ENCODE data around the gene NOXA1.

NOXA1 gene

DNA sequence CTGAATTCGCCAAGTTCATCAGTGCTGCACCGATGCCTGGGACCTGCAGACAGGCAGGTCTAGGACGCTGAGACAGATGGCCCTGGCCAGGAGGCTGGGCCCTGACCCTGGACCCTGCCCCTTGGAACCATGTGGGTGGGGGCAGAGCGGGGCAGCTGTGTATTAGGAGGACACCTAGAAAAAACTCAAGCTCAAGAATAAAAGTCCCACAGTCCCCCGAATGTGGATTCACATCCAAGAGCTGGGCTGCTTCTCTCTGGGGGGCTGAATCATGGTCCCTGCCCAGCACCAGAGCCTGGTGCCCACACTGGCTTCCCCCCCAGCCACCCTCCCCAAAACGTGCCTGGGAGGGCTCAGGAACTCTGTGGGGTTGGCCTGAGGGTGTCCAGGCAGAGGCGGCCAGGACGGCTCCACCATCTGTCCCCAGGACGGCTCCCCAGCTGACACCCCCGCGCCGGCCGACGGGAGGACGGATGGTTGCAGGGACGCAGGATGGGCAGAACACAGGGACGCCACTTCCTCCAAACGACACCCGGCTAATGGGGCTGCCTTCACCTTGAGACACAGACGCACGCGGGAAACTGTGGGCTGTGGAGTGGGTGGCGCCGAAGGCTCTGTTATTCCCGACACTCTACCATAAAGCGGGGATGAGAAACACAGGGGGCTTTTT lies 35.2 kb upstream of the NOXA1 start:
- DNase-seq (ENCODE audit: low spot score) = no peak

GRCh38 chr9:137388589-137389427 lies 34.4 kb upstream of the NOXA1 start:
- no peak for DNase-seq (ENCODE audit: low spot score)

DNA sequence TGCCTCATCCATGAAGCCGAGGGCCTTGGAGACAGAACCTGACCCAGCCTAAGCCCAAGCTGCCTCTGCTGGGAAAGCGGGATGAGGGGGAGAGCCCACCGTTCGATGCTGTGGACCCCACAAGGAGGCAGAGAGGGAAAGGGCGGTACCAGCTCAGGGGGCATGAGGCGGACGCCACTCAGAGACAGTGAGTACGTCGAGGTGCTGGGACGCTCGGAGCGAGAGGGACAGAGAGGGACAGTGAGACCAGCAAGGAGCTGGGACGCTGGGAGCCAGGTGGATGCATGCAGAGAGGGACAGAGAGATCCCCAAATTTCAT lies 33.8 kb upstream of the NOXA1 start:
- DNase-seq (ENCODE audit: low spot score) = no peak

DNA sequence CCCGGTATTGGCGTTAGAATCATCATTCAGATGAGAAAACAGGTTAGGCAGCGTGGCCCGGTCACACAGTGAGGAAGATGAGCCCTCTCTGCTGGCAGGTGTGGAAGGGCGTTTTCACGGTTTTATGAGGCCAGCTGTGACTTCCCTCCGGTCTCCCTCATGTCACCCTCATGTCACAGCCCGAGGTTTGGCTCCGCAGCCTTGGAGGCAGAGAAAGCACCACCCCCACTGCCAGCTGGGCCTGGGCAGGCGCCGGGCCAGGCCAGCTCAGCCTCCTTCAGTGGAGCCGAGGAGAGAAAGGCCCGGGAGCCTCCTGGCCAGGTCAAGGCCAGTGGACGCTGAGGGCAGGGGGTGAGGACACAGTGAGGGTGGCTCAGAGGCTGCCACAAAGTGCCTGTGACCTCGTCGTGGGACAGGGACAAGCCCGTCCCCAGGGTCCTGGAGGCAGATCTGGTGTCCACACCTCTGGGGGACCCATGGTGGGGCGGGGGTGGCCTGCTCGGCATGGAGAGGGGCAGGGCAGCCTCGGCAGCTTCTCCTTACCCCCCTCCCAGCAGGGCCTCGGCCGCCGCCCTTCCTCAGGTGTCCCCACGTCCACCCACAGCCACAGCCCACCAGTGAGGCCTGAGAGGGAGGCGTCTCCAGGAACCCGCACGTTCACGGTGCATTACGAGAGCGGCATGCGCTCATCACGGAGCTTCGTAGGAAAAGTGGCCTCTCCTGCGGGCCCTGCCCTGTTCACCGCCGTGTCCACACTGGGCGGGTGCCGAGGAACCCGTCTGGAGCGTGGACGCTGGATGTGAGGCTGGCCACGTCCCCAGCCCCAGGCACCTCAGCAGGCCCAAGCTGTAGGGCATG lies 32.4 kb upstream of the NOXA1 start:
- no peak for DNase-seq (ENCODE audit: low spot score)

DNA sequence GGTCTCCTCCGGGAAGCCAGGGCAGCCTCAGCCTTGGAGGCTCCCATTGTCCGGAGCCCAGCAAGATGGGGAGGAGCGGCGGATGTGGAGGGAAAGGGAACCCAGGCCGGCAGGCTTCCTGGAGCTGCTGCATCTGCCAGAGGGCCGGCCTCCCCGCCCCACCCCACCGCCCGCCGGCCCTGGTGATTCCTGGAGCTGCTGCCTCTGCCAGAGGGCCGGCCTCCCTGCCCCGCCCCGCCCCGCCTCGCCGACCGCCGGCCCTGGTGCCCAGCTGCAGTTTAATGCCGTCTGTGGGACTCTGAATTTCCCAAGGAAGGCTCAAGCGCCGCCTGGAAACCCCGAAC lies 31.8 kb upstream of the NOXA1 start:
- DNase-seq (ENCODE audit: low spot score) = no peak

DNA sequence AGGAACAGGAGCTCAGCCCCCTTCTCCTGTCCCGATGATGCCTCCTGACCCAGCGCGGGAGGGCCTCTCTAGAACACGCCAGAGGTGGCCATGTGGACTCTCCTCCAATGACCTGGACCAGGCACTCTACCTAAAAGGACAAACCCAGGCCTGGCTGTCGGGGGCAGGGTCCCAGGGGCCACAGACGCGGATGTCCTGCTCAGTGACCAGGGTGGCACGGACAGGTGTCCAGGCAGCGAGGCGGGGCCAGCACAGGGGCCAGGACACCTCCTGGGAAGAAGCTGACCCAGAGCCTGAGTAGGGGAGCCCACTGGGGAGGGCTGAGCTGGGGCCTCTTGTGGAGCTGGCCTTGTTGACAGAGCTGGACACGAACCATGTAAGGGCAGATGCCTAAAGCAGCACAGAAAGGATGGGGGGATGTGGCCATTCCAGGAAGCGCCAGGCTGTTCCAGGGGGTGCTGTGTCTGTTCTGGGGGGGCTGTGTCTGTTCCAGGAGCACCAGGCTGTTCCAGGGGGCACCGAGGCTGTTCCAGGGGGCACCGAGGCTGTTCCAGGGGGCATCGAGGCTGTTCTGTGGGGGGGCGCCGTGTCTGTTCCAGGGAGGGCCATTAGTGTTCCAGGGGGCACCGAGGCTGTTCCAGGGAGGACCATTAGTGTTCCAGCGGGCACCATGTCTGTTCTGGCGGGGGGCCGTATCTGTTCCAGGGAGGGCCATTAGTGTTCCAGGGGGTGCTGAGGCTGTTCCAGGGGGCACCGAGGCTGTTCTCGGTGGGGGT lies 30.8 kb upstream of the NOXA1 start:
- no peak for DNase-seq (ENCODE audit: low spot score)

DNA sequence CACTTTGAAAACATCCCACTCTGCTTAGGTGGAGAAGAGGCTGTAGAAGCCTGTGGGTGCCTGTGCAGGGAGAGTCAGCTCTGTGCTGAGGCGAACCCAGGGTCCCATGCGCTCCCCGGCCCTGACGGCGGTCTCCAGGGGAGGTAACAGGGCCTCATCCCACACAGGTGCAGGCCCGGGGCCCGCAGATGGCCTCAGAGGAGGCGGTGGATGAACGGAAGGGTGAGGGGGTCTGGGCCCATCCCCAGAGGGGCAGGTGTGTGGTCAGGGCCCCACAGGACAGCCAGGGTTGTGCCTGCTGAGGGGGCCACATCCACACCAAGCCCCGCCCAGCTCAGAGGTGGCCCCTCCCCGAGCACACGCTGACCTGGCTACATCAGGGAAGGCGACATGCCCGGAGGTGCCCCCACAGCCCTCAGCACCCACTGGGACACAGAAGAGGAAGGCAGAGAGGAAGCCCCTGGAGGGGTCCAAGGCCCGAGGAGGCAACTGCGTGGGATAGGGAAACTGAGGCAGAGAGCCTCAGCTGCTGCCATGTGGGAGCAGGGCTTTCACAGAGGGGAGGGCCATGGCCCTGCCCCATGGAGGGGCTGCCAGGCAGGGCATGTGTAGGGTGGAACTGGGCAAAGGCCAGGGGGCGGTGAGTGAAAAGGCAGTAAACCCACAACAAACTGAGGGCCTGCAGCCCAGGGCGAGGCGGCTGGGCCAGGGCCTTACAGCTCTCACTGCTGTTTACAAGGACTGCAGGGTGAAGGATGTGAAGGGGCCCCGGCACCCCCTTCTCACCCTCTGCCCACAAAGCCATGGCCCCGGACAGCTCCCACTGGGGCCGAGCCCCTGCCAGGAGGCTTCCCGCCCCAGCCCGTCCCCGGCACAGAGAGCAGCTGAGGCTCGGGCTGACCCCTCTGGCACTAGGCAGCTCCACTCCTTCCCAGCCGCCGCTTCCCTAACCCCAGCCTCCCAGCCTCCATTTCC lies 29.7 kb upstream of the NOXA1 start:
- DNase-seq (ENCODE audit: low spot score) = no peak

- DNase-seq (ENCODE audit: low spot score) = no peak
These were observed 28.1 kb upstream of the NOXA1 start for GRCh38 chr9:137394866-137395665.

- DNase-seq (ENCODE audit: low spot score) = no peak
These were observed 27.6 kb upstream of the NOXA1 start for GRCh38 chr9:137395666-137396010.

DNA sequence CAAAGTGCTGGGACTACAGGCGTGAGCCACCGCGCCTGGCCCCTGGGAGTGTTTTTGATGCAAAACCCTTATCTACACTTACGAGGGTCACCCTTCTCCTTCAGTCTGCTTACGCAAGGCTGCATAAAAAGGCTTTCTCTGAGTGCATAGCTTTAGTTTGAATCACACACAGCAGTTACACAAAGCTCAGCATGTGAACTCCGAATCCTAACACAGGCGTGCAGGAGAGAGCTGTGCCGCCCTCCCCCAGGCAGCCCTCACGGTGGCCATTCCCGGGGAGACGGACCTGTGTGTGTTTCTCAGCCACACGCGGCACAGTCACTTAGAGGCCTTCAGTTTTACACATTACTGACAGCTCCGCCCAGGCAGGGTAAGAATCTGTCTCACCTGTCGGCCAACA lies 27.0 kb upstream of the NOXA1 start:
- no peak for DNase-seq (ENCODE audit: low spot score)

DNA sequence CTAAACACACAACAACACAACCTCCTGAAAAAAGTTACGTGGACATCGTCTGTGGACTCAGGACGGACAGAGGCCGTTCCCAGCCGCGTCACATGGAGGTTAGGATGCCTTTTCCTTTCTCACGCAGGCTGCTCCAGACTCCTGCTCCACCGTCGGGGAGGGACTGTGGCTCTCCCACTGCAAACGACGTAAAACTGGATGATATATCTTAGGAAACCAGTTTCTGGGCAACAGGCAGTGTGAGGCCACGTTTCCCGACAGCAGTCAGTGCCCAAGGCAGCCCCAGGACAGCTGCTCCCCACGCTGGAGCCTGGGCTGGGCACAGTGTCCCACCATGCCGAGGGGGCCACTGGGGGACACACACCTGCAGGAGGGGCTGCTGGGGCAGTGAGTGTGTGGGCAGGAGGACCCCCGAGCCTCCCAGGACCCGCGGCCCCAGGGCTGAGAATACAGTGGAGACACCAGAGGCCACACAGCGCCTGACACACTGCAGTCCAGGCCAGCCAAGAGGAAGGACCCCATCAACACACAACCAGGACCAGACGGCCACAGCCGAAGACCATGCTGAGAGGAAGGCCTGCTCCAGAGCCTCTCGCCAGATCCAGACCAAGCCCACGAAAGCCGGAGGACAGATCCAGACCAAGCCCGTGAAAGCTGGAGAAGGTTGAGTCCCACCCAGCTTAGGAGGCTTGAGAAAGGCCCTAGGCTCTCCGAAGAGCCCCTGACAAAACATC lies 26.4 kb upstream of the NOXA1 start:
- no peak for DNase-seq (ENCODE audit: low spot score)

DNA sequence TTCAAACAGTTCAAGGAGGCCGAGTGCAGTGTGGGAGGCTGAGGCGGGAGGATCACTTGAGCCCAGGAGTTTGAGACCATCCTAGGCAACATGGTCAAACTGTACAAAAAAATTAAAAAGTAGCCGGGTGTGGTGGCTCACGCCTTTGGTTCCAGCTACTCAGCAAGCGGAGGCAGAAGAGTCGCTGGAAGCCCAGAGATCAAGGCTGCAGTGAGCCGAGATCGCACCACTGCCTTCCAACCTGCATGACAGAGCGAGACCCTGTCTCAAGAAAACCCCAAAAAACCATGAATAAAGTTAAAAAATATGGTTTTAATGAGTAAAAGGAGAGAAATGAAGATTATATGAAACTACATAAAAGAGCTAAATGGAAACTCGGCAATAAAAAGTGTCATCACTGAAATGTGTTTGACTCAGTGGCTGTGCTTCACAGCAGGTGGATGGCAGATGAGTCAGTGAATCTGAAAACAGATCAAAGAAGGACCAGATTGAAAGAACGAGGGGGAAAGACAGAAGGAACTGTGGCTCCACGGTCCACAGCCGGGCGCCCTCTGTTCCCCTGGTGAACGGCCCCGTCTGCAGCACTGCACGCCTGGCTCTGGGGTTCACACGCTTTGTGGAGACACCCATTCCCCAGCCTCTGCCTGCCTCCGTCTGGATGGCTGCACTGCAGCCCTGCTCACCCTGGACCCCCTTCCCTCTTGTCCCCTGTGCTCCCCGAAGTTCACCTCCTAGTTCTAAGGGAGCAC lies 25.3 kb upstream of the NOXA1 start:
- DNase-seq (ENCODE audit: low spot score) = no peak

- DNase-seq (ENCODE audit: low spot score) = no peak
These were observed 24.4 kb upstream of the NOXA1 start for GRCh38 chr9:137398561-137399468.

- no peak for DNase-seq (ENCODE audit: low spot score)
These were observed 20.4 kb upstream of the NOXA1 start for GRCh38 chr9:137402746-137403145.

DNA sequence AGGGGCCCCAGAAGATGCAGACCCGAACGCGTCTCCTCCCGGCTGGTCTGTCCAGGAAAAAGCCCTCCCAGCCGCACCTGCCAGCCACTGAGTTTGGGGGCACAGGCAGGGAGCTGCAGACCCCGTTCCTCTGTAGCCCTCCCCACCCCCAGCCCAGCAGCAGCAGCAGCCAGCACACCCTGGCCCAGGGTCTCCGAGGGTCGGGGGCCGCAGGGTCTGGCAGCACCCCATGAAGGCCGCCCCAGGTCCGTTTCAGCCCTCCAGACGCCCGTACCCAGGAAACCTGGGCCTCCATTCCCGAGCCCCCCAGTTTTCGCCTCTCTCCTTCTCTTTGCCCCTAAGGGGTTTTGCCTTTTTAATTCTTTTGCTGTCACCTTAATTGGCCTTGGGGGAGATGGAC lies 19.9 kb upstream of the NOXA1 start:
- no peak for DNase-seq (ENCODE audit: low spot score)

- DNase-seq (ENCODE audit: low spot score) = no peak
These were observed 18.1 kb upstream of the NOXA1 start for GRCh38 chr9:137404961-137405567.

- DNase-seq (ENCODE audit: low spot score) = no peak
These were observed 17.5 kb upstream of the NOXA1 start for GRCh38 chr9:137405677-137406081.

All from HuH-7 (cell line).